Motor neuron (in vitro differentiated cells): ENCODE data around the gene TMPRSS9. TPM values are rescaled to one million over a fixed set of nuclear protein-coding genes. Genes with fewer than 3 reads are reported as not detected.

Experiments
- ATAC-seq, 8 experiments: fragments of 200-7000 bp; cut with Tn5 transposase; replicated peaks in 6 of 8; 2 replicates each; pipeline ENCODE4 v1.8.0; 2021; ENCODE audit warnings: mild to moderate bottlenecking in 8 of 8, moderate library complexity in 8 of 8
- H3K27ac ChIP-seq, 2 donors: fragments of 250-450 bp; sonication (Bioruptor Pico); 2 replicates each; pipeline ENCODE4 v1.9.0; 2021; ENCODE audit warnings: antibody characterized with exemption in 2 of 2, mild to moderate bottlenecking in 2 of 2, moderate library complexity in 1 of 2
- H3K4me1 ChIP-seq, 2 donors: fragments of 250-450 bp; sonication (Bioruptor Pico); replicated peaks in 1 of 2; 2 replicates each; pipeline ENCODE4 v1.6.1; 2021; ENCODE audit warnings: antibody characterized with exemption in 2 of 2, mild to moderate bottlenecking in 2 of 2, moderate library complexity in 1 of 2
- H3K4me3 ChIP-seq, 5 donors: fragments of 250-450 bp; sonication (Bioruptor Pico); 2 replicates each; pipeline ENCODE4 v1.9.0; 2021; ENCODE audit warnings: antibody characterized with exemption in 5 of 5, mild to moderate bottlenecking in 5 of 5, moderate library complexity in 4 of 5
- WGBS, 10 experiments: fragments of 450-650 bp; shearing (Covaris generic); methylation state at CpG; one replicate each; pipeline ENCODE4 v1.0.0; 2022; 5-methylcytosine and 5-hydroxymethylcytosine counted together
- in situ Hi-C, 9 experiments: fragments of 400-800 bp; cut with MboI; loops; one replicate each; pipeline ENCODE4 v1.15.0; 2021; ENCODE audit warnings: low sequenced_read_pairs in 9 of 9, low pct_unique_long_range_greater_than_20kb in 2 of 9; ENCODE audit not compliant: unreplicated experiment in 9 of 9
- total RNA-seq, 8 experiments: library from RNA; unstranded; fragments of 300-600 nt; gene quantifications; 2 replicates each; pipeline versions ENCODE4 v1.2.3 to v1.2.4, GENCODE V29; 2022

TMPRSS9 gene
- total RNA-seq, 8 experiments from 2014 or later = 0.33 to 4.1 (median 0.56) TPM; not detected in 1

DNA sequence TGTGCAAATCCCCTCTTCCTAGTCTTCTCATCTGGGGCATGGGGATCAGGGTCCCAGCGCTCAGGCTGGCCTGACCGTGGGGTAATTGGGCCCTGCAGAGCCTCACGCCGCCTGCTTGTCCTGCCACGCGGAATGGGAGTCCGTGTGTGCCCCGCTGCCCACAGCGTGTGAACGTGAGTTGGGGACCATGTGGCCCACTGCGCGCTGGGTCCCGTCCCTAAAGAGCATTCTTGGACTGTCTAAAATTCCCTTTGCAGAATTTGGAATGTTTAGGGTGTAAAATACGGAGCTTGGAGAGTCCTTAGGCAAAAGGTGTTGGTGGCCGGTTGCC lies 2.9 kb downstream of the TMPRSS9 start:
- Histone ChIP-seq H3K4me1 (peaks cover 7 to 9% of the 10 kb centered on the region in 2 donors), H3K27ac (no peak overlapping the region), H3K4me3 (no peak overlapping the region)
- WGBS, 10 experiments = 64 to 90% (median 83%) methylated on average over 1 to 3 of the region's 15 CpGs; no CpG with 5 or more reads in 7 of the 10 experiments
- no peak for ATAC-seq
- in situ Hi-C loops = no loop called here

DNA sequence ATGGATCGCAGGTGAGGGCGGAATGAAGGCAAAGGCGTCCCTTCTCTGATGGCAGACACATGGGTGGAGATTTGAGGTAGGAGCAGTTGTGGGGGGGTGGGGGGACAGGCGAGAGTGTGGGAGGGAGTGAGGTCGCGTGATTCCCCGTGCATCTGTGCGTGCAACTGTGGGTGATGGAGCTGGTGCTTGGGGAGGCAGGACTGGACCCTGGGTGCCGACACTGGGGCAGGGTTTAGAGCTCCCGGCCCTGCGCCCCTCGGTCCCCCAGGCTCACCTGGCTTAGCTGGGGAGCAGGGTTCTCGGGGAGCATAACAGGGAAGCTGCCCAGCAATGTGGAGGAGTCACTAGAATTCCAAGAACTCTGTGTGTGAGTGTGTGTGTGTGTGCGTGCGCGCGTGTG lies 3.4 kb downstream of the TMPRSS9 start:
- ATAC-seq = no peak
- in situ Hi-C loops = no loop called here
- Histone ChIP-seq H3K4me3 (no peak overlapping the region), H3K27ac (no peak overlapping the region), H3K4me1 (peaks cover 7 to 9% of the 10 kb centered on the region in 2 donors)
- WGBS, 10 experiments = no CpG with 5 or more reads among the region's 17 CpGs

DNA sequence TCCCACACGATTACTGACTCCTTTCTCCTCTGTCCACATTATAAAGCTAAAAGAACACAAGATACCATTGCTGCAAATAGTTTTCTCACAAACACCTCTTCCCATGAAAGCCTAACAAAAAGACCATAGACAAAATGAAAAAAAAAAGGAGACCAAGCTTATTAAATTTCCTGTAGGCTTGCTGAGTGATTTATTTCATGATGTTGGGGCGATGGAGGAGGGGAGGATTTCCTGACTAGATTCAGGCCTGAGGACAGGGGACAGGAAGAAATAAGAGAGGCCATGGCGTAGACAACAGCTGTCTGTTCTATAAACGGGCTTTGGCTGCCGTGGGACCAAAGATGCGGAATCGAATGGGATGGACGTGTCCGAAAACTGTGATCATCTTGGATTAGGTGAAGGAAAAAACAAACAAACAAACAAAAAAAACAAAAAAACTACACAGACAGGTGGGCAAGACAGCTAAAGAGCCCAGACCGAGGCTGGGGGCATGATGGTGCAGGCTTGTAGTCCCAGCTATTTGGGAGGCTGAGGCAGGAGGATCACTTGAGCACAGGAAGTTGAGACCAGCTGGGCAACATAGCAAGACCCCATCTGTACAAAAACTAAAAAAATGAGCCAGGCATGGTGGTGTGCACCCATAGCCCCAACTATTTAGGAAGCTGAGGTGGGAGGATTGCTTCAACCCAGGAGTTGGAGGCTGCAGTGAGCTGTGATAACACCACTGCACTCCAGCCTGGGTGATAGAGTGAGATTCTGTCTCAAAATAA lies 5.3 kb downstream of the TMPRSS9 start:
- H3K4me1 ChIP-seq = peaks cover 2 to 7% of the 10 kb centered on the region in 2 donors
- WGBS, 10 experiments = 50 to 92% (median 76%) methylated on average over 2 to 10 of the region's 10 CpGs; no CpG with 5 or more reads in 1 of the 10 experiments
- H3K27ac ChIP-seq = no peak overlapping the region
- in situ Hi-C loops = no loop called here
- no peak for ATAC-seq
- H3K4me3 ChIP-seq = no peak overlapping the region

DNA sequence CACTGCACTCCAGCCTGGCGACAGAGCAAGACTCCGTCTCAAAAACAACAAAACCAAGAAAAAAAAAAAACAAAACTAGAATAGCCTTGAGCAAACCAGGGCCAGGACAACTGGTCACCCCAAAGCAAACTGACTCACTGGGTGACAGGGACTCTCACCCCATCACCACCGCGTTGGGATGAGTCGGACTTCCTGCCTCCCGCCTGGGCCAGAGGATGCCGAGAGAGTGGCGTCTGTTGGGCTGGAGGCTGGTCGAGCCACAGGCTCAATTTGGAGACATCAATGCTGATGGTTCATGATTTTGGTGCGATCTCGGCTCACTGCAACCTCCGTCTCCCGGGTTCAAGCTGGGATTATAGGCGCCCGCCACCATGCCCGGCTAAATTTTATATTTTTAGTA lies 11.6 kb downstream of the TMPRSS9 start:
- in situ Hi-C loops = no loop called here
- Histone ChIP-seq H3K27ac (no peak overlapping the region), H3K4me3 (no peak overlapping the region), H3K4me1 (peaks cover 7 to 12% of the 10 kb centered on the region in 2 donors)
- ATAC-seq = no peak
- 0 to 94% (median 87%) methylated on average over 1 to 9 of the region's 16 CpGs; no CpG with 5 or more reads in 3 of the 10 experiments for WGBS, 10 experiments

DNA sequence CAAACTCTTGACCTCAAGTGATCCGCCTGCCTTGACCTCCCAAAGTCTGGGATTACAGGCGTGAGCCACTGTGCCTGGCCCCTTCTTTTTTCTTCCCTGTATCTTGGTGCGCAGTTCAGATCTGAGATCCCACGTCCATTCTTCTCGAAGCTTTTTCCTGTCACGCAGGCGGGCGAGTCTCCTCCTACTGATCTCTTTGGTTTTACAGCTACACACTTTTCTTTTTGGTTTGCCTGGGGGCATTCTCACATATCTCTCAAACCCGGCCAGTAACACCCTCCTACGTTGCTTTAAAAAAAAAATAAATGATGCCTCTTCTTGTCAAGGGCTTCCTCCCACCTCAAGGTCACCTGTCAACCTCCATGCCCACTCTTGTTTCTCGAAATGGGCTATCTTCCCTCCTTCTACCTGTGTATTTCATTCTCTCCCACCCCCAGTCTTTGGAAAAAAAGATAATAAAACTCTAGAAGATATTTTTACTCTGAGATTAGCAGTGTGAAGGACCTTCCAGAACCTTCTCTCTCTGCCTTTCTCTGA lies 12.1 kb downstream of the TMPRSS9 start:
- Histone ChIP-seq H3K4me3 (no peak overlapping the region), H3K4me1 (peaks cover 7 to 12% of the 10 kb centered on the region in 2 donors), H3K27ac (no peak overlapping the region)
- 23 to 91% (median 51%) methylated on average over 2 to 9 of the region's 11 CpGs; no CpG with 5 or more reads in 1 of the 10 experiments for WGBS, 10 experiments
- in situ Hi-C loops = no loop called here
- ATAC-seq = no peak

DNA sequence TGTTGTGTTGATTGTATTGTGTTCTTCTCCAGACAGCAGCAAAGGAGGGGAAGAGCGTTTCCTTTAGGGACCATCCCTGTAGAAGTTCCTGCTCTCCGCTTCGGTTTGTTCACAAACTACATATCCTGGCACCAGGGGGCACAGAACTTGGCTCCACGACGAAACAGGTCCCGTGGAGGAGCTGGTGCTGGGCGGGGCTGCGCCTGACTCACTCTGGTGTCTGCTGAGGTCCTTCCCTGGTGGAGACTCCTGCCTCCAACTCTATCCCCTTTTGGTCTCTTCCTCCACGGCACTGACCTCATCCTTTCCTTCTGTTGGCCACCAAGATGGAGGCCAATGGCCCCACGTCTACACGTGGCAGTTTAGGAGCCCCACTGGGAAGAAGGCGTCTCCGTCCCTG lies 14.7 kb downstream of the TMPRSS9 start:
- 89 to 100% (median 100%) methylated on average over 1 to 10 of the region's 13 CpGs; no CpG with 5 or more reads in 4 of the 10 experiments for WGBS, 10 experiments
- peaks cover 7 to 12% of the 10 kb centered on the region in 2 donors for H3K4me1 ChIP-seq
- no peak overlapping the region for H3K27ac ChIP-seq
- ATAC-seq = no peak
- H3K4me3 ChIP-seq = no peak overlapping the region
- in situ Hi-C loops = loop anchor here in 2 of 9 experiments (25.0 kb wide), 1 partner anchor 88 kb away; the partner anchor contains the start of gene PEAK3 (in 2 of the 2)

DNA sequence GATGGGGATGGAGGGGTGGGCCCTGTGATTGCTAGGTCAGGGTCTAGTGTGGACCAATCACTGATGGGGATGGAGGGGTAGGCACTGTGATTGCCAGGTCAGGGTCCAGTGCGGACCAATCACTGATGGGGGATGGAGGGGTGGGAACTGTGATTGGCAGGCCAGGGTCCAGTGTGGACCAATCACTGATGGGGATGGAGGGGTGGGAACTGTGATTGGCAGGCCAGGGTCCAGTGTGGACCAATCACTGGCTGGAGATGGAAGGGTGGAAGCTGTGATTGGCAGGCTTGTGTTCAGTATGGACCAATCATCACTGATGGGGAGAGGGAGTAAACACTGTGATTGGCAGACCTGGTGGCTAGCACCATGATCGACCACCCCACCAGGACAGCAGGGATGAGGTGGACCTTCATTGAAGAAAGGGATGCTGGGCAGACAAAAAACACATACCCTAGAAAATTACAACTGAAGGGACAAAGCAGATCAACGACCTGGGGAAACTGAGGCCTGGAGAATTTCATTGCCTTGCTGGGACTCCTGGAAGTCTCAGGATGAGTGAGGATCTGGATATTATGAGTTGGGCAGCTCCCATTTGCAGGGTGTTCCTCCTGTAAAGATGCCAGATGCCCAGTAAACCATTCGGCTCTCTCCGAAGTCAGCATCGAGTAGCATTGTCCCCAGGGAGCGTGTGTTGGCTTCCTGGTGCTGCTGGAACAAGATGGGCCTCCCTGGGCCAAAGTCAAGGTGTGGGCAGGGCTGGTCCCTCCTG lies 15.5 kb downstream of the TMPRSS9 start:
- Histone ChIP-seq H3K4me1 (peaks cover 7 to 12% of the 10 kb centered on the region in 2 donors), H3K4me3 (no peak overlapping the region), H3K27ac (no peak overlapping the region)
- in situ Hi-C loops = loop anchor here in 2 of 9 experiments (25.0 kb wide), 1 partner anchor 88 kb away; the partner anchor contains the start of gene PEAK3 (in 2 of the 2)
- WGBS, 10 experiments = 55 to 80% (median 60%) methylated on average over 1 to 6 of the region's 7 CpGs; no CpG with 5 or more reads in 5 of the 10 experiments
- peak in 5 of 8 experiments; percentile 27 to 70 (median 52) for ATAC-seq

DNA sequence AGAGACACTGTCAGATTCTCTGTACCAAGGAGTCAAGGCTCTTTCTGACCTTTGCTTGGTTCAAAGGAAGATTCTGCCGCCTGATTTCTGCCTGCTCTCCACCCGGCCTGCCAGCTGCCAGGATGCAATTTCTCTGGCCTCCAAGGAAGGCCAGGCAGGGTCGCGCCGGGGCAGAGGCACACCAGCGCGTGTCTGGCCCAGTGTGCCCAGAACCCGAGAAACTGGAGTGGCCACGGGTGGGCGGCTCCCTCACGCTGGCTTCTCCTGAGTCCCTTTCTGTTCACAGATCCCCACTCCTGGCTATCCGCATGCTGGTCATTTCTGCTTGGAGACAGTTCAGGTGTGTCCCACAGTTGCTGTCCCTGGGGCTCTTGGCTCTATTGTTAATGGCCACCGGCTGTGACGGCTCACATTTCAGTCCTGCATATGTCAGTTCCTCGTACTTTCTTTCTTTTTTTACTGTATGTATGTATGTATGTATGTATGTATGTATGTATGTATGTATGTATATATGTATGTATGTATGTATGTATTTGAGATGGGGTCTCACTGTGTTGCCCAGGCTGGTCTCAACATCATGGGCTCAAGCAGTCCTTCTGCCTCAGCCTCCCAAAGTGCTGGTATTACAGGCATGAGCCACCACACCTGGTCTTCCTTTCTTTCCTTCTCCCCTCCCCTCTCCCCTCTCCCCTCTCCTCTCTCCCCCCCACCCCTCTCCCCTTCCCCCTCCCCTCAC lies 16.9 kb downstream of the TMPRSS9 start:
- 0 to 85% (median 69%) methylated on average over 1 to 12 of the region's 15 CpGs; no CpG with 5 or more reads in 4 of the 10 experiments for WGBS, 10 experiments
- peak in 1 of 8 experiments; percentile 58 for ATAC-seq
- H3K4me1 ChIP-seq = peaks cover 7 to 21% of the 10 kb centered on the region in 2 donors
- in situ Hi-C loops = loop anchor here in 2 of 9 experiments (25.0 kb wide), 1 partner anchor 90 kb away; the partner anchor contains the start of gene PEAK3 (in 2 of the 2)
- no peak overlapping the region for H3K4me3 ChIP-seq
- H3K27ac ChIP-seq = no peak overlapping the region

DNA sequence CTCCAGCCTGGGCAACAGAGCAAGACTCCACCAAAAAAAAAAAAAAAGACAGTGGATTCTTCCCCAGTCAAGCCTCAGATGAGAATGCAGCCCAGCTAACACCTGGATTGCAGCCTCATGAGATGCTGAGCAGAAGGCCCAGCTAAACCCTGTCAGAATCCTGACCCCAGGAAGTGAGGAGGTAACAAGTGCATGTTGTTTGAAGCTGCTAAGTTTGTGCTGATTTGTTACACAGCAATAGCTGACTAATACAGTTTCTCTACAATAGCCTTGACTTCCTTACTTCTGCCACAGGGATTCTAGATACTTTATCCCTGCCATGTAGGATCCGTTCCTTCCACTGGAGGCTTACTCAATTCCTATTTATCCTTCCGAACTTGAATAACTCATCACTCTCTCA lies 20.5 kb downstream of the TMPRSS9 start:
- H3K27ac ChIP-seq = peak overlapping the region; percentile 50 to 74
- no peak for ATAC-seq
- H3K4me1 ChIP-seq = peaks cover 2 to 14% of the 10 kb centered on the region in 2 donors
- in situ Hi-C loops = loop anchor here in 2 of 9 experiments (25.0 kb wide), 1 partner anchor 93 kb away; the partner anchor contains the start of gene PEAK3 (in 2 of the 2)
- 17 to 80% (median 33%) methylated on average over 1 to 2 of the region's 2 CpGs; no CpG with 5 or more reads in 4 of the 10 experiments for WGBS, 10 experiments
- no peak overlapping the region for H3K4me3 ChIP-seq

DNA sequence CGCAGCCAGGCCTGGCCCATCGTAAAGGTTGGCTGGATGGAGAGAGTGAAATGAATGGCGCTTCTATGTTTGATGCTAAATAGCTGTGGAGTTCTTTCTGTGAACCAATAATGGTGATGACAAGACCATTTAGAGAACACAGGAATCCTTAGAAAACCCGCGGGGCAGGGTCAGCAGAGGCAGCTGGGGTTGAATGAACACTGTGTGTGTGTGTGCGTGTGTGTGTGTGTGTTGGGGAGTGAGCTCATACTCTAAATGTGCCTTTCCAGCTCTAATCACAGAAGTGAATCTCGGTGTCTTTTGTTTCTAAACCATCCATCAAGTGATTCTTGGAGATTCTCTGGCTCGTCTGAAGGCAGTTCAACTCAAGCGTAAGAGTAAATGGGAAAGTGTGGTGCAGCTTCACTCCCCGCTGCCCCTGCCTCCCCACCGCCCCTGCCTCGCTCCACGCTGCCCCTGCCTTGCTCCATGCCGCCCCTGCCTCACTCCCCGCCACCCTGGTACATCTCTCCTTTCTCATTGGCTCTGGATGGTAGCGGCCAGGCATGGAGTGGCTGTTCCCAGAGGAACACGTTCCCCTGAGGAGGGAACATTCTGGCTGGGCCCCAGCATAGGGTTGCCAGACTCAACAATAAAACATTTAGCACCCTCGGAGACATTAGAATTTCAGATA lies 21.2 kb downstream of the TMPRSS9 start:
- peaks cover 2 to 10% of the 10 kb centered on the region in 2 donors for H3K4me1 ChIP-seq
- H3K4me3 ChIP-seq = no peak overlapping the region
- 0 to 100% (median 39%) methylated on average over 1 to 10 of the region's 18 CpGs; no CpG with 5 or more reads in 4 of the 10 experiments for WGBS, 10 experiments
- peak overlapping the region; percentile 50 to 74 for H3K27ac ChIP-seq
- ATAC-seq = peak in 5 of 8 experiments; percentile 88 to 90 (median 89)
- in situ Hi-C loops = loop anchor here in 2 of 9 experiments (25.0 kb wide), 1 partner anchor 94 kb away; the partner anchor contains the start of gene PEAK3 (in 2 of the 2)

DNA sequence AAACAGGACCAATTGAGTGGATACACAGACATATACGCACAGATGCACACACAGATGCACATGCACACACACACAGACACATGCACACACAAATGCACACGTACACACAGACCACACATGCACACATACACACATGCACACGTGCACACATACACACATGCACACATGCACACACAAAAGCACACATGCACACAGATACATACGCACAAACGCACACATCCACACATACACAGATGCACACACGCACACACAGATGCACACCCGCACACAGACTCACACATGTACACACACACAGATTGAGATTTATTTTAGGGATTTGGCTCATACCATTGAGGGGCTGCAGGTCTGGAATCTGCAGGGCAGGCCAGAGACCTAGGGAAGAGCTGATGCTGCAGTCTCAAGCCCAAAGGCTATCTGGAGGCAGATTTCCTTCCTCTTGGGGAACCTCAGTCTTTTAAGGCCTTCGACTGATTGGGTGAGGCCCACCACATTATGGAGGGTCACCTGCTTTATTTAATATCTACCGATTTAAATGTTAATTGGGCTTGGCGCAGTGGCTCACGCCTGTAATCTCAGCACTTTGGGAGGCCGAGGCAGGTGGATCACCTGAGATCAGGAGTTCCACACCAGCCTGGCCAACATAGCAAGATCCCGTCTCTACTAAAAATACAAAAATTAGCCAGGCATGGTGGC lies 22.6 kb downstream of the TMPRSS9 start:
- in situ Hi-C loops = loop anchor here in 2 of 9 experiments (25.0 kb wide), 1 partner anchor 95 kb away; the partner anchor contains the start of gene PEAK3 (in 2 of the 2)
- ATAC-seq = no peak
- WGBS, 10 experiments = 63 to 100% (median 99%) methylated on average over 1 to 7 of the region's 13 CpGs; no CpG with 5 or more reads in 4 of the 10 experiments
- Histone ChIP-seq H3K27ac (no peak overlapping the region), H3K4me1 (peaks cover 2 to 12% of the 10 kb centered on the region in 2 donors), H3K4me3 (no peak overlapping the region)
